Amniotic epithelial cell (primary cell): ENCODE measurements around the gene CRHR2.
A peak's percentile ranks its signal among the peaks of the same experiment; 100 is the strongest.
"Not testable (repeated sequence)": the region's sequence is repeated elsewhere in the genome, so short reads cannot be mapped to it uniquely, and the experiment has no call there.

Source experiments
- DNase-seq: peaks from one replicate; pipeline ENCODE4 v3.0.0-alpha.2; 2010; ENCODE audit warnings: low read depth

The CRHR2 gene

DNA sequence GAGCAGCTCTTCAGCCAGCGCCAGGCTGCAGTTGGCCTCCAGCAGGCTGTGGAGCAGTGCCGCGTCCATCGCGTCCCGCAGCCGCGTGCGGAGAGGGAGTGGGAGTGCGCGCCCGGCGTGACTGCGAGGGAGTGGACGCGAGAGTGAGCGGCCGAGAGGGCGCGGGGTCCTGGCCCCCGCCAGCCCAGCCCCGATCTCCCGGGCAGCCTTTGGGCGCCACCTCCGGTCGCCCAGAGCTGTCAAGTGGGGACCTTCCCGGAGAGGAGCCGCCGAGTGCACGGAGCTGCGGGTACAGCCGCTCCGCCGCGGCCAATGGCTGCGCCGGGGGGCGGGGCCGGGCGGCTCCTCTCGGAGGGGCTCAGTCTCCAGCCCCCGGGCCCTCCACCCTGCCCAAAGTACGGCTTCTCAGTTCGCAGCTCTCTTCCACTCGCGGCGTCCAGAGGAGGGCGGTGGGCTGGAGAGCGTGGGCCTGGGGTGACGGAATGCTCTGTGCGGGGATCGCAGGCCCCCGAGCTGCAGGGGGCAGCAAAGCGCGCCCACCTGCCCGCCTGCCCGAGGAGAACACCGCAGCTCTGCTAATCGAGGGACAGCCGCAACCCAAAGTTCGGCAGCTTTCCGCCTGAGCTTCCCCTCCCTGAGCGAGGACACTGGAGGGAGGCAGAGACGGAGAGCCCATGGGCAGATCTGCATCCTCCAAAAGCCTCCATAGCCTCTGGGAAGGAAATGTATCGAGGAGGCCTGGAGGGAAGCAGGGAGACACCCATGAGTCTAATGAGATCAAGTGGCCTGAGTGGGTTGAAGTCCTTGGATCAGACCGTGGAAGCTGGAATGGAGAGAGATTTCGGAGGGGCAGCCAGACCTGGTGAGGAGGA is at the start of gene CRHR2:
CRHR2 (minus strand) TSS at position 245 of the 872 bp plus-strand sequence; CDS start at position 69, 176 bp downstream.
- DNase-seq: no peak

DNA sequence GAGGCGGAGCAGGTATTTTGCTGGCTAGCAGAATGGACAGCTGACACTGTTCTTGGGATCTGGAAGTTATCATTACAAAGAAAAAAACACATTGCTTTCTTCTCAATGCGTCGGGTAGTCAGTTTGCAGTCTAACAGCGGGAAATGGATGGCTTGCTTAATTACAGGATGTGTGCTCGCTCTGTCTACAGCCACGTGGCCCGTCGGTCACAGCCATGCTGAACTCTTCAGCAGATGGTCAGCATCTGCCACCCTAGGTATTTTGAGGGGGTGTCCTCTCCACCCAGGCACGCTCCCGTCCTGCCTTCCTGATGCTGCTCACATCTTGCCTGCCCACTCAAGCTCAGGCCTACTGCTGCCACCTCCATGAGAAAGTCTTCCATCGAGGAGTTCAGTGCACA is 49.3 kb upstream of the CRHR2 start:
- DNase-seq: no peak

- DNase-seq: no peak
These were observed 48.7 kb upstream of the CRHR2 start for GRCh38 chr7:30730996-30731395.

- DNase-seq: no peak
These were observed 47.8 kb upstream of the CRHR2 start for GRCh38 chr7:30730097-30730496.

DNA sequence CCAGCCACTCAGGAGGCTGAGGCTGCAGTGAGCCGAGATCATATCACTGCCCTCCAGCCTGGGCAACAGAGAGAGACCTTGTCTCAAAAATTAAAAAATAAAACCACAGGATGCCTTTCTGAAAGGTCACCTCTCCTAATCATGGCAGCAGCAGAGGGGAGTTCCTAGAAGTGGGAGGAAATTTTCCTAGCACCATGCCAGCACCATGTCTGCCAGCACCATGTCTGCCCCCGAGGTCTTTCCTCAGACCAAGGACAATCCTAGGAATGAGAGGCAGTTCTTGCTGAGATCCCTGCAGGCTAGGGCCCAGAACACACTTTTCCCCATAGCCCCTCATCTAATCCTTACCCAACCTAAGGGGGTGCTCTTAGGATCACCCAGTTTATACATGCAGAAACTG is 47.4 kb upstream of the CRHR2 start:
- DNase-seq: no peak

DNA sequence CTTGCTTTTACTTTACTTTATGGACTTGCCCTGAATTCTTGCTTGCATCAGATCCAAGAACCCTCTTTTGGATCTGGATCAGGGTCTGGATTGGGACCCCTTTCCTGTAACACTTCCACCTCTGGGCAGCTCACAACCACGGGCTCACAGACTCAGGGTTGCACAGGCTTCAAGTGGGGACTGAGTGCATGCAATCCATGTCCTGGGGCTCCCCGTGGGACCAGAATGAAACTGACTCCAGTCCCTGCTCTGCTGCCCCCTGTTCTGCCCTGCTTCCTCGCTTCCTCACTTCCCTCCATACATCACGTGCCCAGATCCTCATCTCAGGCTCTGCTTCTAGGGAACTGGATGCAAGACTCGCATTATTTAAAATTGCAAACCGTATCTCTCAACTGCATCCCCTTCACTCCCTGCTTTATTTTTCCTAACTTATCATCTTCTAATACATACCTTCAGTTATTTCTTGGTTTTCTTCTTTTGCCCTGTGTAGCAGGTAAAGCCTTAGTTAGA is 46.4 kb upstream of the CRHR2 start:
- no peak for DNase-seq

GRCh38 chr7:30727061-30727945 is 45.0 kb upstream of the CRHR2 start:
- no peak for DNase-seq

DNA sequence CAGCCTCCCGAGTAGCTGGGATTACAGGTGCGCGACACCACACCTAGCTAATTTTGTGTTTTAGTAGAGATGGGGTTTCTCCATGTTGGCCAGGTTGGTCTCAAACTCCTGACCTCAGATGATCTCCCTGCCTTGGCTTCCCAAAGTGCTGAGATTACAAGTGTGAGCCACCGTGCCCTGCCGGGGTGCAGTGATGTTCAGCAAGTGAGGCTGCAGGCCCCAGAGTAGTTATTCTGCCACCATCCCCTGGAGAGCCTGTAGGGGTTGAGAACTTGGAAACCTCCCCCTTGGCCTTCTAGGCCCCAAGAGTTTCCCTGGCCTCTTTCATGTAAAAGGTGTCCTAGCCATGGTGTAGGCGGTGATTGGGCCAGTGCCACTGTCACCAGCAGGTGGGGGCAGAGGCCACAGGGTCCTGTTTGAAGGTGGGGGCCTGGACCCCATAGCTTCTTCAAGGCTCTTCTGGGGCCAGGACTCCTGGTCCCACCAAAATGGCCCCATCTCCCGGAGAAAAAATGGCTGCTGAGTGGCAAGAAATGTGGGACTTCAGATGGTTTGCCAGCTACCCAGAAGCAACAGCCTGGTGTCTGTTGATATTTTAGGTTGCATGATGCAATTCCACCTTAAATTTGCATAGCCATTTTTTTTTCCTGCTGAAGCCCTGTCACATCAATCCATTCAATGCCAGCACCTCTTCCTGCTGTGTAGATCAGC is 44.2 kb upstream of the CRHR2 start:
- DNase-seq: no peak

DNA sequence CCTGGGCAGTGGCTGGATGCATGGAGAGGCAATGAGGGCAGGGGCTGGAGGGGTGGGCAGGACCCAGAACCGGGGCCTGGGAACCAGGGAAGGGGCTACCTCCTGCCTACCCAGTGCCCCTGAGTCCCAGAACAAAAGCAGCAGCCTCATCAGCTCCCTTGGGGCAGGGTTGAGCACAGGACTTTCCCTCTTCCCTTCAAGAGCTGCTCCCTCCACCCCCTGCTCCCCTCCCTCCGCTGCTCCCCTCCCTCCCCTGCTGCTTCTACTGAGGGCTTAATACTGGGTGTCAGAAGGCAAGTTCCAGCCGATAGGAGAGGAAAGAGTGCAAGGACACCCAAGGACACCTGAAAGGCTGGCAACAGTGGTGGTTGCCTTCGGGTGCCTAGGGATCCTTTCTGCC is 41.5 kb upstream of the CRHR2 start:
- DNase-seq: no peak

DNA sequence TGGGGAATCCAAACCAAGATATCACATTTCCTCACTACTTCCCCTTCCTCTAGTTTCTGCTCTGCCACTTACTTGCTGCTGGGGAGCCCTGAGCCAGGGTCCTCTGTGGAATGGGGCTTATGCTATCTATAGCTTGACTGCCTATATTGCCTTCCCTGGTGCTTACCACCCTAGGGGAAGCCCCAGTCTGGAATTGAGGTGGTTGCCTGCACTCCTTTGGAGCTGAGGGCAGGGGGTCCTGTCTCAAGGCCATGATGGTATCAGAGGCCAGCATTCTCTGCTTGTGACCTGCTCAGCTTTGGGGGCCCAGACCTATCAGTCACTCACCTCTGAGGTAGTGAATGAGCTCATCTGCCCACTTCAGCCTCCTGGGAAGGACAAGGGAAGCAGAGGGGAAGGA is 40.4 kb upstream of the CRHR2 start:
- no peak for DNase-seq

DNA sequence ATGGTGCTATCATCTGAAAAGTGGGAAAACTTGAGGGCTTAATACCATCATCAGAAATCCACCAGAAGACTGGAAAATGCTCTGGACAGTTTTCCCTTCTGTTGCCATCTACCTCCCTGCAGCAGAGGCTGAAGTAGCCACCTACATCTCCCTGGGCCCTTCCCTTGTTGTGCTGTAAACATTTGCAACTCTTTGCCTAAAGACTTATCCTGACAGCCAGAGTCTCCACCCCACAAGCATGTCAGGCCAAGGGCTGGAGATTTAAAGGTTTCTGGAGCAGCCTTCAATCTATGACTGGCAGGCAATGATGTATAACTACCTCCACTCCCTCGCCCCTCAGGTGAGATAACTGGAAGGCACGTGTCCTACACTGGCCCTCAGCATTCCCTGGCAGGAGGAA is 39.9 kb upstream of the CRHR2 start:
- DNase-seq: no peak

- no peak for DNase-seq
These were observed 39.0 kb upstream of the CRHR2 start for GRCh38 chr7:30721211-30721610.

GRCh38 chr7:30719434-30719833 is 37.2 kb upstream of the CRHR2 start:
- not testable (repeated sequence) for DNase-seq

GRCh38 chr7:30717181-30717580 is 34.9 kb upstream of the CRHR2 start:
- peak; percentile 15 for DNase-seq

GRCh38 chr7:30714129-30714528 is 31.9 kb upstream of the CRHR2 start:
- no peak for DNase-seq

GRCh38 chr7:30713392-30713791 is 31.1 kb upstream of the CRHR2 start:
- peak; percentile 15 for DNase-seq

DNA sequence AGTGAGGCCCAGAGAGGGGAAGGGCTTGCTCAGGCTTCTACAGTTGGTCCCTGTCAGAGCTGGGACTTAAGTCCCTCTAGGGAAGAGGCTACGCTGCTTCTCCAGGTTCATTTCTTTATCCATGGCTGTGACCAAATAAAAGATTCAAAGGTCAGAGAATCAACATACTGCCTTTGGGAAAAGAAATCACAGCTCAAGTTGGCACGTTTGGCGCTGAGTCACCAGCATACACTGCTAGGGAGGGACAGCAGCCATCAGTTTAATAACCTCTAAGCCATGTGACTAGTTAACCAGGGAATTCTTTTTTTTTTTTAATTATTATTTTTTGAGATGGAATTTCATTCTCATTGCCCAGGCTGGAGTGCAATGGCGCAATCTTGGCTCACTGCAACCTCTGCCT is 28.4 kb upstream of the CRHR2 start:
- DNase-seq: no peak

GRCh38 chr7:30709549-30709948 is 27.3 kb upstream of the CRHR2 start:
- no peak for DNase-seq

DNA sequence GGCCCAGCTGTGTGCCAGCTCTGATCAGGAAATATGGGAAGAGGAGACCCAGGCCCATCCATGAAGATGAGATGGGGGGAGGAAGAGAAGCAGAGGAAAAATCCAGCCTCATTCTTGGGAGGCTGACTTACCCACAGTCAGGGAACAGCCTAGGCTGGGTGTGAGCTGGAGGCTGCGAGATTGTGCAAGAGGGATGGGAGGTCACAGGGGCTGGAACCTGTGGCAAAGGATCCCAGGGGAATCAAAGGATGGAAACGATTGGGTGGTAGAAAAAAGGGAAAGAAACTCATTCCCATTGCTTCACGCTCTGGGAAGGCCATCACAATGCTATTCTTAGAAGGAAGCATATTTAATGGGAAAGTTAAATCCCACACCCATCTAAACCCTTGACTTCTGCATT is 26.7 kb upstream of the CRHR2 start:
- no peak for DNase-seq

- DNase-seq: no peak
These were observed 26.2 kb upstream of the CRHR2 start for GRCh38 chr7:30708412-30708811.

GRCh38 chr7:30707391-30708357 is 25.4 kb upstream of the CRHR2 start:
- DNase-seq: no peak
